GM10266 (cell line): ENCODE results near the gene PPFIA1.
A peak's percentile ranks its signal among the peaks of the same experiment; 100 is the strongest.

ENCODE experiments used
- DNase-seq: peaks from one replicate; pipeline ENCODE4 v3.0.0; 2012; ENCODE audit errors: extremely low spot score
- CTCF ChIP-seq: IDR thresholded peaks from 2 replicates; pipeline ENCODE4 v1.5.1; 2012; ENCODE audit warnings: mild to moderate bottlenecking, low read depth; ENCODE audit not compliant: control insufficient read depth, insufficient read depth; ENCODE audit errors: missing control alignments

The PPFIA1 gene

GRCh38 chr11:70415642-70416395 lies 145.3 kb downstream of the PPFIA1 start:
- no peak for DNase-seq
- TF ChIP-seq CTCF, result no peak

- DNase-seq, result no peak
- TF ChIP-seq CTCF, result no peak
These were observed 146.4 kb downstream of the PPFIA1 start for GRCh38 chr11:70416881-70417280.

GRCh38 chr11:70418130-70418529 lies 147.6 kb downstream of the PPFIA1 start:
- DNase-seq, result no peak
- no peak for TF ChIP-seq CTCF

GRCh38 chr11:70419307-70420007 lies 149.0 kb downstream of the PPFIA1 start:
- DNase-seq, result no peak
- TF ChIP-seq CTCF, result no peak

GRCh38 chr11:70420008-70420464 lies 149.5 kb downstream of the PPFIA1 start:
- DNase-seq, result no peak
- no peak for TF ChIP-seq CTCF

GRCh38 chr11:70420496-70420895 lies 150.0 kb downstream of the PPFIA1 start:
- no peak for TF ChIP-seq CTCF
- no peak for DNase-seq

GRCh38 chr11:70421123-70421522 lies 150.6 kb downstream of the PPFIA1 start:
- peak; percentile 24 for TF ChIP-seq CTCF
- no peak for DNase-seq
